SK-N-SH (cell line): ENCODE measurements around the gene HOXB6. TPM values are rescaled to one million over a fixed set of nuclear protein-coding genes. Genes with fewer than 3 reads are reported as not detected.
A peak's percentile ranks its signal among the peaks of the same experiment; 100 is the strongest.

Experiments used
- CTCF ChIA-PET: fragments of 300-600, 350-600 bp; formaldehyde crosslinking; extraction: SDS; loops from one replicate; lab custom pipeline; 2021; lab: Yijun Ruan, JAX
- POLR2A ChIA-PET: fragments of 350-600 bp; sonication (Branson Sonifier 250); formaldehyde crosslinking; extraction: SDS; loops from one replicate; lab custom pipeline; 2020; ENCODE audit warnings: antibody characterized with exemption, inconsistent platforms; lab: Yijun Ruan, JAX
- DNase-seq: peaks from one replicate; pipeline ENCODE4 v3.0.0; 2012
- H2AFZ ChIP-seq: fragments of 200-600 bp; sonication (generic); 2 replicates; pipeline ENCODE4 v1.8.1; 2016; ENCODE audit warnings: antibody characterized with exemption, mild to moderate bottlenecking, low read depth
- H3F3A ChIP-seq: fragments of 200-600 bp; sonication (generic); replicated peaks from 2 replicates; pipeline ENCODE3; 2016; ENCODE audit warnings: antibody characterized with exemption, mild to moderate bottlenecking; ENCODE audit not compliant: insufficient read depth
- H3K27ac ChIP-seq, 2 experiments: fragments of 200-500 bp in 1 of 2; fragments of 200-600 bp in 1 of 2; sonication (Bioruptor generic) in 1 of 2; sonication (generic), shearing (Covaris generic) in 1 of 2; 2 replicates each; pipeline versions ENCODE4 v1.5.1 to v1.6.1; 2014 to 2016; ENCODE audit warnings: low read depth in 2 of 2, inconsistent platforms in 1 of 2, low read length in 1 of 2, mild to moderate bottlenecking in 1 of 2, mixed read lengths in 1 of 2
- H3K27me3 ChIP-seq: fragments of 200-600 bp; sonication (generic), shearing (Covaris generic); 2 replicates; pipeline ENCODE4 v1.6.1; 2016; ENCODE audit warnings: mixed run types; ENCODE audit not compliant: insufficient read depth
- H3K36me3 ChIP-seq, 2 experiments: fragments of 200-500 bp in 1 of 2; fragments of 200-600 bp in 1 of 2; sonication (Bioruptor generic) in 1 of 2; sonication (generic) in 1 of 2; replicated peaks in 1 of 2; 2 replicates each; pipeline versions ENCODE3 to v1.5.1; 2014 to 2016; ENCODE audit warnings: low read length in 1 of 2, mild to moderate bottlenecking in 1 of 2; ENCODE audit not compliant: insufficient read depth in 2 of 2, control insufficient read depth in 1 of 2
- H3K4me1 ChIP-seq, 2 experiments: fragments of 200-500 bp in 1 of 2; fragments of 200-600 bp in 1 of 2; sonication (Bioruptor generic) in 1 of 2; sonication (generic), shearing (Covaris generic) in 1 of 2; 2 replicates each; pipeline versions ENCODE4 v1.5.1 to v1.6.1; 2014 to 2016; ENCODE audit warnings: low read depth in 1 of 2, low read length in 1 of 2, mixed run types in 1 of 2; ENCODE audit not compliant: insufficient read depth in 2 of 2, control insufficient read depth in 1 of 2
- H3K4me2 ChIP-seq: fragments of 200-600 bp; sonication (generic), shearing (Covaris generic); 2 replicates; pipeline ENCODE4 v1.6.1; 2017; ENCODE audit warnings: mixed run types
- H3K4me3 ChIP-seq, 2 experiments: fragments of 200-500 bp in 1 of 2; fragments of 200-600 bp in 1 of 2; sonication (Bioruptor generic) in 1 of 2; sonication (generic), shearing (Covaris generic) in 1 of 2; 2 replicates each; pipeline versions ENCODE4 v1.5.1 to v1.8.1; 2014 to 2016; ENCODE audit warnings: low read depth in 2 of 2, inconsistent platforms in 1 of 2, low read length in 1 of 2, mild to moderate bottlenecking in 1 of 2, mixed read lengths in 1 of 2, moderate library complexity in 1 of 2
- H3K79me2 ChIP-seq: fragments of 200-600 bp; sonication (generic); 2 replicates; pipeline ENCODE4 v1.8.1; 2017; ENCODE audit warnings: mild to moderate bottlenecking; ENCODE audit not compliant: insufficient read depth
- H3K9ac ChIP-seq: fragments of 200-600 bp; sonication (generic); 2 replicates; pipeline ENCODE4 v1.6.1; 2017; ENCODE audit warnings: mixed run types
- H3K9me2 ChIP-seq: fragments of 200-600 bp; sonication (generic); 2 replicates; pipeline ENCODE4 v1.6.1; 2017; ENCODE audit warnings: mixed run types
- H3K9me3 ChIP-seq: fragments of 200-600 bp; sonication (generic); 2 replicates; pipeline ENCODE4 v1.6.1; 2017; ENCODE audit warnings: mixed run types, mild to moderate bottlenecking, moderate library complexity
- H4K20me1 ChIP-seq: fragments of 200-600 bp; sonication (generic); 2 replicates; pipeline ENCODE4 v1.6.1; 2017; ENCODE audit warnings: mild to moderate bottlenecking, mixed run types; ENCODE audit not compliant: insufficient read depth
- CTCF ChIP-seq: fragments of 200-600 bp; sonication (generic); IDR thresholded peaks from 2 replicates; pipeline ENCODE4 v1.6.1; 2017; ENCODE audit warnings: antibody characterized with exemption, mild to moderate bottlenecking, moderate library complexity
- EZH2phosphoT487 ChIP-seq: fragments of 200-600 bp; sonication (generic); IDR thresholded peaks from 2 replicates; pipeline ENCODE4 v1.6.1; 2017; ENCODE audit warnings: low read depth, mixed run types, mild to moderate bottlenecking, antibody characterized with exemption, moderate library complexity, borderline replicate concordance
- FOSL2 ChIP-seq: IDR thresholded peaks from 2 replicates; pipeline ENCODE4 v1.4.0; 2012; ENCODE audit warnings: low read depth, mild to moderate bottlenecking, moderate library complexity, borderline replicate concordance
- FOXJ3 ChIP-seq: sonication (generic); formaldehyde crosslinking; IDR thresholded peaks from 2 replicates; pipeline ENCODE4 v1.5.1; 2020; ENCODE audit warnings: mild to moderate bottlenecking, missing genetic modification reagents
- MAX ChIP-seq: IDR thresholded peaks from 2 replicates; pipeline ENCODE4 v1.4.0; 2012; ENCODE audit warnings: low read depth
- RAD21 ChIP-seq: IDR thresholded peaks from 2 replicates; pipeline ENCODE4 v1.6.1; 2012; ENCODE audit warnings: mild to moderate bottlenecking, low read length
- RFX5 ChIP-seq: IDR thresholded peaks from 2 replicates; pipeline ENCODE4 v1.6.1; 2012; ENCODE audit warnings: mild to moderate bottlenecking, improper control_type of control experiment, low read length
- RXRA ChIP-seq: IDR thresholded peaks from 2 replicates; pipeline ENCODE4 v1.4.0; 2012; ENCODE audit warnings: low read depth, mild to moderate bottlenecking, borderline replicate concordance
- SMC3 ChIP-seq: IDR thresholded peaks from 2 replicates; pipeline ENCODE4 v1.6.1; 2012; ENCODE audit warnings: low read depth, low read length, improper control_type of control experiment
- WGBS: methylation state at CpG from one replicate; pipeline ENCODE4 v1.1.6; 2017; ENCODE audit warnings: low lambda C conversion rate; 5-methylcytosine and 5-hydroxymethylcytosine counted together
- polyA plus RNA-seq, 3 experiments: library from polyadenylated mRNA; depleted of rRNA; stranded (reverse); fragments of >200 nt; gene quantifications; 2 replicates each; pipeline ENCODE4 v1.2.3, GENCODE V29; 2012
- TF ChIP-seq, protein P1 (sequence below): IDR thresholded peaks from 2 replicates; pipeline ENCODE4 v1.4.0; 2012; ENCODE audit warnings: low read depth, borderline replicate concordance

Gene HOXB6
- polyA plus RNA-seq, 1 of the 3 experiments (the other 2 are of a cell fraction): not detected

DNA sequence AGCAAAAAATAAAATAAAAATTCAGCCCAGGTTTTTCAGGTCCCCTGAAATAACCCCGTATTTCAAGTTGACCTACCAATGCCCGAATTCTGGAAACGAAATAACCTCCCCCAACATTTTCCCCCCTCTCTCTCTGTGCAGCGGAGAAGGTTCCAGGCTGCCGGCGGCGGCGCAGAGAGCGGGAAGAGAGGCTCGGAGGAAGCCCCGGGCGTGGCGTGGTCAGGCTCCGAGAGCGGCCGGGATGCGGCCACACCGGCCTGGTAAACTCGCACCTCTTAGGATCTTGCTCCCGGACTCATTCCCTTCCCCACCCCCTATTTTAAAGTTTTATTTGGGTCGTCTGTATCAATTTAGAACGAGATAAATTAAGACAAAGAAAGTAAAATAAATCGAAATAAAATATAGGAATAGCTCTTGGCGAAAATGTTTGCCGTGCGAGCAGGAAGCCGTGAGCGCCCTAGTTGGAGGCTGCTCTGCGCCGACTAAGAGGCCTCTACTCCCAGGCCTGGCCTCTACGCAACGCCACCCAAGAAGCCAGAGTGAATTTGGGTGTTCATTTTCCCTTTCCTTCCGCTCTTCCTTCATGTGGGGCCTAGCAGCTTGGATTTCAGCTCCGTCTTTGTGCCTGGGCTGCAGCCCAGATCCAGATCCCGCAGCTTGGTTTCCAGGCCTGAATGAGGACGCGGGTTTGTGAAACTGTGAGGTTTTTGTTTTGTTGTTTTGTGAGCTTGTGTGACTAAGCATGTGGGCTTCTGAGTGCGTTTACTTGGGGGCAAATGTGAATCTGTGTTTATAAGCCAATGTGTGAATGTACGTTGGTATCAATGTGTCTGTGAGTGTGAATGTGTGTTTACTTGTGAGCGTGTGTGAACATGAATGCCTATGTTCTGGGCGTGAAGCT is 1.5 kb upstream of the HOXB6 start:
- no peaks in the 10 kb centered on the region for H3F3A ChIP-seq
- H3K9ac ChIP-seq: no peak overlapping the region
- TF ChIP-seq EZH2phosphoT487: peak; percentile 82; the same call in 1 of the 2 replicates
- TF ChIP-seq, protein P1, sequence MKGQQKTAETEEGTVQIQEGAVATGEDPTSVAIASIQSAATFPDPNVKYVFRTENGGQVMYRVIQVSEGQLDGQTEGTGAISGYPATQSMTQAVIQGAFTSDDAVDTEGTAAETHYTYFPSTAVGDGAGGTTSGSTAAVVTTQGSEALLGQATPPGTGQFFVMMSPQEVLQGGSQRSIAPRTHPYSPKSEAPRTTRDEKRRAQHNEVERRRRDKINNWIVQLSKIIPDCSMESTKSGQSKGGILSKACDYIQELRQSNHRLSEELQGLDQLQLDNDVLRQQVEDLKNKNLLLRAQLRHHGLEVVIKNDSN: no peak
- TF ChIP-seq, all 33 proteins: peak for 1
- 26% methylated on average over 41 of the region's 41 CpGs for WGBS
- H3K36me3 ChIP-seq: no peaks in the 10 kb centered on the region
- peaks cover 4% of the 10 kb centered on the region; the same call in 1 of the 2 replicates for H4K20me1 ChIP-seq
- peaks cover 100% of the 10 kb centered on the region for H3K27me3 ChIP-seq
- H2AFZ ChIP-seq: no peak overlapping the region
- ChIA-PET POLR2A (no interaction called here), CTCF (interaction anchor here (0.9 to 1.8 kb wide), 7 partner anchors 10 to 453 kb away, joined by 3 to 14 read pairs (median 5); partner anchors contain the start of gene HOXB5)
- no peak overlapping the region for H3K4me3 ChIP-seq
- no peaks in the 10 kb centered on the region for H3K9me2 ChIP-seq
- no peak overlapping the region for H3K4me2 ChIP-seq
- no peaks in the 10 kb centered on the region for H3K9me3 ChIP-seq
- H3K27ac ChIP-seq: no peak overlapping the region
- H3K79me2 ChIP-seq: no peaks in the 10 kb centered on the region
- DNase-seq: no peak
- no peaks in the 10 kb centered on the region; a peak in 1 of 4 replicates for H3K4me1 ChIP-seq

GRCh38 chr17:48605409-48605919 is 678 bp upstream of the HOXB6 start:
- no peaks in the 10 kb centered on the region for H3K9me2 ChIP-seq
- H3K4me1 ChIP-seq: no peaks in the 10 kb centered on the region; a peak in 1 of 4 replicates
- DNase-seq: no peak
- H3F3A ChIP-seq: no peaks in the 10 kb centered on the region
- no peaks in the 10 kb centered on the region for H3K9me3 ChIP-seq
- no peak for TF ChIP-seq RAD21
- no peak for TF ChIP-seq FOSL2
- no peak for TF ChIP-seq EZH2phosphoT487
- TF ChIP-seq RXRA: no peak
- no peak for TF ChIP-seq RFX5
- no peak for TF ChIP-seq SMC3
- no peak for TF ChIP-seq CTCF
- no peak for TF ChIP-seq FOXJ3 (CRISPR knock-in tag)
- TF ChIP-seq MAX: no peak
- TF ChIP-seq, protein P1: no peak
- TF ChIP-seq, all 33 proteins: peak for 0
- H3K4me2 ChIP-seq: no peak overlapping the region
- peaks cover 7% of the 10 kb centered on the region; the same call in 1 of the 2 replicates for H4K20me1 ChIP-seq
- ChIA-PET CTCF (interaction anchor here (1.3 to 1.8 kb wide), 5 partner anchors 9 to 298 kb away, joined by 3 to 14 read pairs (median 6); partner anchors contain the start of gene HOXB5), POLR2A (no interaction called here)
- no peaks in the 10 kb centered on the region for H3K36me3 ChIP-seq
- H2AFZ ChIP-seq: no peak overlapping the region
- 24% methylated on average over 10 of the region's 10 CpGs for WGBS
- H3K27ac ChIP-seq: no peak overlapping the region
- no peaks in the 10 kb centered on the region for H3K79me2 ChIP-seq
- peaks cover 100% of the 10 kb centered on the region for H3K27me3 ChIP-seq
- no peak overlapping the region for H3K9ac ChIP-seq
- H3K4me3 ChIP-seq: no peak overlapping the region
